Neural cell (in vitro differentiated cells): ENCODE results near the gene TMEM184B.

Experiments
- CTCF ChIP-seq: fragments of 450-650 bp; IDR thresholded peaks from 2 replicates; pipeline ENCODE4 v1.5.1; 2014; ENCODE audit warnings: antibody characterized with exemption, mild to moderate bottlenecking, moderate library complexity; ENCODE audit not compliant: poor library complexity, severe bottlenecking
- EP300 ChIP-seq: fragments of 450-650 bp; conservative IDR thresholded peaks from 2 replicates; pipeline ENCODE4 v1.6.1; 2014; ENCODE audit warnings: antibody characterized with exemption, mild to moderate bottlenecking, moderate library complexity; ENCODE audit not compliant: poor library complexity, severe bottlenecking
- EZH2 ChIP-seq: fragments of 200-600, 300-800 bp; shearing (Covaris generic), sonication (generic); IDR thresholded peaks from 2 replicates; pipeline ENCODE4 v1.6.1; 2014; ENCODE audit warnings: antibody characterized with exemption, low read length, borderline replicate concordance, mild to moderate bottlenecking; ENCODE audit not compliant: insufficient read depth, poor library complexity, severe bottlenecking
- POLR2AphosphoS5 ChIP-seq: IDR thresholded peaks from 2 replicates; pipeline ENCODE4 v1.6.1; 2012
- SMC3 ChIP-seq: fragments of 450-650 bp; conservative IDR thresholded peaks from 2 replicates; pipeline ENCODE4 v1.6.1; 2014; ENCODE audit warnings: antibody characterized with exemption, mild to moderate bottlenecking, moderate library complexity; ENCODE audit not compliant: poor library complexity
- TAF1 ChIP-seq: IDR thresholded peaks from 2 replicates; pipeline ENCODE4 v1.6.1; 2012; ENCODE audit warnings: low read depth

DNA sequence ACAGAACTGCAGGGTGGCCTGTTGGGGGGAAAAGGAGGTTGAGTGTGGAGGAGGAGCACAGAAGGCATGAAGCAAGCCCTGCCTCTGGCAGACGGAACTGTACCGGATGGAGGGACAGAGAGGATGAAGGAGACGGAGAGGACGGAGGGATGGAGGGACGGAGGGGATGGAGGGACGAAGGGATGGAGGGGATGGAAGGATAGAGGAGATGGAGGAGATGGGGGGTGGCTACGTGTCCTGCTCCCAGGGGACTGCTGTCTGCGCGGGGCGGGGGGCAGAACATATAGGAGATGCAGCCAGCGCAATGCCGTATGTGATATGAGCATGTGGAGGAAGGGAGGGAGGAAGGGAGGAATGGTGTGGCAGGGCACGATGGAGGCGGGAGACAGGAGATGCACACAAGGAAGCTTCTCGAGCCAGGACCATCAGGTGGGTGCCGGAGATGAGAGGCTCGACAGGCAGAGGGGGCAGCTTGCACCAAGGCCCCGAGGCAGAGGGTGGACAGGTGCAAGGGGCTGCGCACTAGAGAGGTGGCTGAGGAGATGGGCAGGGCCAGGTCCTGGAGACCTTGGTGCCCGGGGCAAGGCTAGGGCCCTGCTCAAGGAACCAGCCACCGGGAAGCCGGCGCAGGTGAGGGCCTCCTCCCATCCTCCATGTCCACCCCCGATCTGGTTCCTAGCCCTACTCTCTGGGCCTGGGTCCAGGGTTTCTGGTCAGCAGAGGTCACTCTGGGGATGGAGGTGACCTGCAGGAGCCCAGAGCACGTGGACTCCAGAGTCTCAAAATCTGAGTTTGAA is 45.8 kb downstream of the TMEM184B start:
- TF ChIP-seq CTCF (no peak), EZH2 (no peak), EP300 (no peak), POLR2AphosphoS5 (no peak), TAF1 (no peak), SMC3 (no peak)
